ENCODE measurements around the gene CCDC185.

Gene CCDC185

GRCh38 chr1:223393275-223394214 lies at the start of gene CCDC185:
Gene CCDC185, plus strand, starts transcription at chr1:223393415. Its CDS starts 61 bp downstream, at chr1:223393476.
- DNase-seq (ENCODE audit: low read depth in 2 of 2), result no peak

GRCh38 chr1:223343692-223344091 lies 49.5 kb upstream of the CCDC185 start:
- no peak for DNase-seq (ENCODE audit: low read depth in 2 of 2)

DNA sequence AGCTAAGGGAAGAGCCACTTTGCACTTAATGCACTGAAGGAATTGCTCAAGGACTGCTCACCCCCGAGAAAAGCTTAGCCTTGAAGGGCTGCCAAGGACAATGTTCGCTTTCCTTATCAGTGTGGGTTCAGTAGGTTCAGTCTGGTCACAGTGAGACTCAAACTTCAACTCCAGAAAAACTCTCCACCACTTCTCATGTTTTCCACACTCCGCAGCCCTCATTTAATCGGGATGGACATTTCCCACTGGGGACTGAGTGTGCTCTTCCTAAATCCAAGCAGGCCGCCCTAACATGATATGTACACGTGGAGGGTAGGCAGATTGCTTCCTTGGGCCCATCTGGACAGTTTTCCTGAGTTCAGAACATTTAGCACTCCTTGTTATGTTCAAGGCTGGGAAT lies 48.7 kb upstream of the CCDC185 start:
- DNase-seq (ENCODE audit: low read depth in 2 of 2), result no peak

- no peak for DNase-seq (ENCODE audit: low read depth in 2 of 2)
These were observed 47.5 kb upstream of the CCDC185 start for GRCh38 chr1:223345720-223346119.

DNA sequence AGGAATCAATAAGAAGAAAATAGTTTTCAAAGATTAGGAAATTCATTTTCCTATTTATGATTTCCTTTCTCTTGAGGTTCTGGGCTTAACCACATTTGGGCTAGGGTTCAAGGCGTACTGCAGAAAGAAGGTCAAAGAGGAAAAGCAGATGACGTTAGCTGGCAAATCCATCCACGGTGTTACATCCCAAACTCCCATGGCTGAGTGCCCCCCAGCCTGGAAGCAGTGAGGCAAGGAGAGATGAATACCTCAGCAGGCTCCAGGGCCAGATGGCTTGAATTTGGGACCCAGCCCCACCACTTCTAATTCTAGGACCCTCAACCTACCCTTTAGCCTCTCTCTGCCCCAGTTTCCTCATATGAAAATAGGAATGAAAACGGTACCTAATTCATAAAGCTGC lies 46.9 kb upstream of the CCDC185 start:
- no peak for DNase-seq (ENCODE audit: low read depth in 2 of 2)

DNA sequence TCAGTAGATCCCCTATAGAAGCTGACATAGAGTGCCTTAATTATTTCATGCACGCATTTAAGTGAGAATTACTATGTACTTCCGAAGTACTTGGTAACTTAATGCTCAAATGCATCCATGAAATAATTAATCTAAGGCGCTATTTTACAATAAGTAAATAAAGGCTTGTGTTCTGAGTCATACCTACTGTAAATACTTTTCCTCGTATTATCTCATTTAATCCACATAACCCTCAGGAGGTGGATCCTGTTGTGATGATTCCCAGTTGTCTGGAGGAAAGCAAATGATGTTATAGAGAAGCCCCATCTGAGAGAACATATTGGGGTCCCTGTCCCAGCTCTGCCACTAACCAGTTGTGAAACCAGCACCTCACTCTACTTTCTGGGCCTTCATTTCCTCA lies 45.6 kb upstream of the CCDC185 start:
- no peak for DNase-seq (ENCODE audit: low read depth in 2 of 2)

DNA sequence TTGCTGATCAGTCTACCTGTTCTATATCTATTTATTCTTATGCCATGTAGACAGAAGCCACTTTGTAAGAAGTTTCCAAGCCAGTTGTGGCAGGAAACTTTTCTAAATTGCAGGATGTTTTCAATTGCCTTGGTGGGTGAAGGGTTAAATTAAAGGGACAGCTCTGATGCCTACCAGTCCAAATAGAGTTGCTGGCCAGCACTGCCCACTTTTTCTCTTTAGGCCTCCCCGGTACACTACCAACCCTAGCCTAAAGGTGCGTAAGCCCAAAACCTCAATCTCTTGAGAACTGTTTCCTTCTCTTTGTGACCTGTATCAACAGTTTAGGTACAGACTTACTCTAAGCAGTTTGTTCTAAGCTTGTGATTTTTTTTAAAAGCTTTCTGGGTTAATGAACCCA lies 44.8 kb upstream of the CCDC185 start:
- no peak for DNase-seq (ENCODE audit: low read depth in 2 of 2)

GRCh38 chr1:223349241-223349640 lies 44.0 kb upstream of the CCDC185 start:
- DNase-seq (ENCODE audit: low read depth in 2 of 2), result no peak

DNA sequence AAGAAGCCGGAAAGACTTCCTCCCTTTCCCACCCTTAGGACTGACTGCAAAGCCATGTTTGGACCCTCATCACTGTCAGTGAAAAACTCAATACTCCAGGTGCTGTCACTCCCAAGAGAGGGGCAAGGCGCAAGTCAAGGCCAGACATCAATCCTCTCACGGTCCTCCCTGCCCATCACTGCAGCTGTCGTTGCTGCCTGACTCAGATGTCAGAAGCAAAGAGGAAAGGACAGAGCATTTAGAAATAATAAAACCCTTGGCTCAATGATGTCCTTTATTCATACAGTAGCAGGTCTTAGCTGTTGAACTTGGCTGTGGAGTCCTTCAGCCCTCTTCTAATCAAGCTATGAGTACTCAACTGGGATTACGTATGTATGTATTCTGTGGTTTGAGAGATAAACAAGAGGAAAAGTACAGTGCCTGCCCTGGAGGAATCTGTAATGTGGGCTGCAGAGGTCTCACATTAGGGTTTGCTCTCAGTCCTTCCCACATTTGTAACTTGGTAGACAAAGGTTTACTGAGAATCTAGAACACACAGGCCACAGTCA lies 42.8 kb upstream of the CCDC185 start:
- DNase-seq (ENCODE audit: low read depth in 2 of 2), result no peak

DNA sequence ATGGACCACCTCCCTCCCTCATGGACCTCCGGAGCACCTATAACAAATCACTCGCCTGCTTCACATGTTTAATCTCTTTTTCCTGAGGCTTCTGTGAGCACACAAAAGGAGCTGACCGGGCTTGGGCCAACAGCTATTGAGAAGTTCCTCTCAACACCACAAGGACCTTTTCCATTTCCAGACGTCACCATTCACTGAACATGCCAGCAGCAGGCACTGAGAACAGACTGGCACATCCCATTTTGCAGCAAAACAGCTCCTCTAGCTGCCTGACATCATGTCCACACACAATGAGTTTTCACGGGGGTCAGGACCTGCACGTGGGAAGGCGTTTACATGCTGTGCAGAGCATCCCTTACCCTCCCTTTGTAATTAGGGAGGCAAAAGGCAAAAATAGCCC lies 40.3 kb upstream of the CCDC185 start:
- no peak for DNase-seq (ENCODE audit: low read depth in 2 of 2)

GRCh38 chr1:223353939-223354338 lies 39.3 kb upstream of the CCDC185 start:
- no peak for DNase-seq (ENCODE audit: low read depth in 2 of 2)

DNA sequence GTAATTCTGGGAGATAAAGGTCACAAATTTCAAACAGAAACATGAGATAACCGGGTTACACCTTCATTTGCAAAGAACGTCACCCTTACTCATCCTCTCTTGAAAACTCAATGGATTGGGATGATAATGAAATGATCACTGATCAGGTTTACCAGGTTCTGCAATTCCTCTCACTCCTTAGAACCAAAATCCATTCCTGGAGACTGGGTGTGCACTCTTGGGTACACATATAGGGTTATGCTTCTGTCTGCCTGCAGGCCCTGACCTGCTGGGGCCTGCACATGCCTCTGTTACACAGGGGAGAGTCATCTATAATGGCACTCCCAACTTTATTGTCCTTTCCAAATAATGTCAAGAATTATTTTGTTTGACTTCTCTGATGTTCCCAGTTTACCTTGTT lies 37.5 kb upstream of the CCDC185 start:
- no peak for DNase-seq (ENCODE audit: low read depth in 2 of 2)

GRCh38 chr1:223358826-223359225 lies 34.4 kb upstream of the CCDC185 start:
- DNase-seq (ENCODE audit: low read depth in 2 of 2), result no peak

GRCh38 chr1:223363057-223363855 lies 30.0 kb upstream of the CCDC185 start:
- no peak for DNase-seq (ENCODE audit: low read depth in 2 of 2)

GRCh38 chr1:223363856-223364684 lies 29.1 kb upstream of the CCDC185 start, which contains the start of gene SUSD4:
Gene SUSD4, minus strand, starts transcription at chr1:223364176. Its CDS starts 751 bp downstream, at chr1:223363425.
- DNase-seq (ENCODE audit: low read depth in 2 of 2), result peak; percentile 38 to 40

GRCh38 chr1:223364685-223365382 lies 28.4 kb upstream of the CCDC185 start:
- DNase-seq (ENCODE audit: low read depth in 2 of 2), result no peak

GRCh38 chr1:223374064-223374610 lies 19.1 kb upstream of the CCDC185 start:
- DNase-seq (ENCODE audit: low read depth in 2 of 2), result no peak

DNA sequence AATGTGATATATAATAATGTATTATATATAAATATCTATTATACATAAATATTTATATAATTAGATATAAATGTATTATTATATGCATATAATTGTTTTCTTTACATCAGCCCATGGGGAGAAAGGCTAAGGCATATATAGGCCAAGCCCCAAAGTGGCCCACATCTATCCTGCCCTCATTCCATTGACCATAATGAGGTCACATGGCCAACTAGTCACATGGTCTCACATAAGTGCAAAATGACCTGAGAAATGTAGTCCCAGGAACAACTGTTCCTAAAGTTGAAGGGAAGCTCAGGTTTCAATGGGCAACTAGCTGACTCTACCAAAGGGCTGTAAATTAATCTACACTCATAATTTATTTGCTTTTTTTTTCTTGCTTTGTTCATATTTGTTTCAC lies 14.5 kb upstream of the CCDC185 start:
- DNase-seq (ENCODE audit: low read depth in 2 of 2), result no peak

GRCh38 chr1:223386013-223386412 lies 7.2 kb upstream of the CCDC185 start:
- no peak for DNase-seq (ENCODE audit: low read depth in 2 of 2)

GRCh38 chr1:223390618-223391017 lies 2.6 kb upstream of the CCDC185 start:
- no peak for DNase-seq (ENCODE audit: low read depth in 2 of 2)

DNA sequence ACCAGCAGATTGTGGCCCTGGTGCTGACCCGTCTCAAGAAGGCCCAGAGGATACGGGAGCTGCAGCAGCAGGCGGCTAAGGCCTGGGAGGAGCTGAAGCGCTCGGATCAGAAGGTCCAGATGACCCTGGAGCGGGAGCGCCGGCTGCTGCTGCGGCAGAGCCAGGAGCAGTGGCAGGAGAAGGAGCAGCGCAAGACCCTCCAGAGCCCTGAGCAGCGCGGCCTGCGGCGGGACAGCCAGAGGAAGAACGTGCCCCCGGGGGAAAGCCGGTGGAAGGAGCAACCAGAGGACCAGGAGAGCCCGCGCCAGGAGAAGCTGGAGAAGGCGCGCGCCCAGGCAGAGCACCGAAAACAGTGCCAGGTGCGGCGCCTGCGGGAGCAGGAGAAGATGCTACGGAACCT lies 1.0 kb downstream of the CCDC185 start:
- DNase-seq (ENCODE audit: low read depth in 2 of 2), result no peak
